Erythroblast (primary cell): ENCODE results near the gene TGIF2.

ENCODE experiments used
- DNase-seq, 2 experiments: peaks; one replicate each; lab custom pipeline; 2025; lab: John Stamatoyannopoulos, UW
- GATA1 ChIP-seq: IDR thresholded peaks from 2 replicates; pipeline ENCODE4 v1.6.1; 2011; ENCODE audit warnings: low read depth, mild to moderate bottlenecking, control low read depth, low read length, moderate library complexity
- POLR2A ChIP-seq: IDR thresholded peaks from 2 replicates; pipeline ENCODE4 v1.6.1; 2011; ENCODE audit warnings: mild to moderate bottlenecking, low read length

TGIF2 gene

GRCh38 chr20:36573103-36573797 is at the start of gene TGIF2:
Gene TGIF2, plus strand, starts transcription at chr20:36573597. Its CDS starts 5,178 bp downstream, at chr20:36578775.
- peak; percentile 70 to 74 for DNase-seq
- TF ChIP-seq POLR2A (no peak), GATA1 (no peak)

DNA sequence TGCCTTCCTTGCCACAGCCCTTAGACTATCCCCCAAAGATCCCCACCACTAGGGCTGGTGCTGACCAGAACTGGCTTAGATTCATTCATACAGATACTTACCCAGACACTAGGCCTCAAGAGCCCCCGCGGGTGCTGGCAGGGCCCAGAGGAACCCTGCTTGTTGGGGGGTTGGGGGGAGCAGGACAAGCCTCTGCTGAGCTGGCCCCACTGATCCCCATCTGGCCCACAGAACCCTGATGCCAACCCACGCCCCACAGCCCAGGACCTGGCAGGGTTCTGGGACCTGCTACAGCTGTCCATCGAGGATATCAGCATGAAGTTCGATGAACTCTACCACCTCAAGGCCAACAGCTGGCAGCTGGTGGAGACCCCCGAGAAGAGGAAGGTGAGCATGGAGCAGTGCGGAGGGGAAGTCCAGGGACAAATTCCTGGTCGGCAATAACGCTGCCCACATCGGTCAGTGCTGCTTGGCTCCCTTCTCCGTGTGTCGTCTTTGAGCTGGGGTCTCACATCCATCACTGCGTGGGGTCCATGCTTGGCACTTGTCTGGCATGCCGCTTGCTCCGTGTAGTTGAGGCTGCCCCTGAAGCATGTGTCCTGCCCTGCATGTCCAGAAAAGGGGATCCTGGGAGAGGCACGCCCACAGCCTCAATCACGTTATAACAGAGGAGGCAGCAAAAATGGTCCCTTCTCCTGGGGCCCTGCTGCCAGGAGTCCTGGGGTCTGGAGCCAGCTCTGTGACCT is 47.6 kb upstream of the TGIF2 start:
- TF ChIP-seq GATA1: no peak
- no peak for TF ChIP-seq POLR2A
- no peak for DNase-seq

DNA sequence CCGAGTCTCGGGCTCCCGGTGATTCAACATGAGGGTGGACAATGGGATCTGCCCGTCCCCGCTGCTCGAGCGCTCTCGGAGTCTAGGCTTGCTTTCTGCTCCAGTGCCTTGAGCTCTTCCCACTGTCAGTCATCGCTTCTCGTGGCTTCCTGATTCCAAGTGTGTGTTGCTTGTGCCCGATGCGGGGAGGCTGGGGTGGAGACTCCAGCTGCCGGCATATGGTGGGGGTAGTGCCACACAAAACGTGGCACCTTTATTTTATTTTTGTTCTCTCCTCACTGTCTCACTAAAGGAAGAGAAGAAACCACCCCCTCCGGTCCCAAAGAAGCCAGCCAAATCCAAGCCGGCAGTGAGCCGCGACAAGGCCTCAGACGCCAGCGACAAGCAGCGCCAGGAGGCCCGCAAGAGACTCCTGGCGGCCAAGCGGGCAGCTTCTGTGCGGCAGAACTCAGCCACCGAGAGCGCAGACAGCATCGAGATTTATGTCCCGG is 46.8 kb upstream of the TGIF2 start:
- no peak for TF ChIP-seq POLR2A
- no peak for TF ChIP-seq GATA1
- DNase-seq: no peak

DNA sequence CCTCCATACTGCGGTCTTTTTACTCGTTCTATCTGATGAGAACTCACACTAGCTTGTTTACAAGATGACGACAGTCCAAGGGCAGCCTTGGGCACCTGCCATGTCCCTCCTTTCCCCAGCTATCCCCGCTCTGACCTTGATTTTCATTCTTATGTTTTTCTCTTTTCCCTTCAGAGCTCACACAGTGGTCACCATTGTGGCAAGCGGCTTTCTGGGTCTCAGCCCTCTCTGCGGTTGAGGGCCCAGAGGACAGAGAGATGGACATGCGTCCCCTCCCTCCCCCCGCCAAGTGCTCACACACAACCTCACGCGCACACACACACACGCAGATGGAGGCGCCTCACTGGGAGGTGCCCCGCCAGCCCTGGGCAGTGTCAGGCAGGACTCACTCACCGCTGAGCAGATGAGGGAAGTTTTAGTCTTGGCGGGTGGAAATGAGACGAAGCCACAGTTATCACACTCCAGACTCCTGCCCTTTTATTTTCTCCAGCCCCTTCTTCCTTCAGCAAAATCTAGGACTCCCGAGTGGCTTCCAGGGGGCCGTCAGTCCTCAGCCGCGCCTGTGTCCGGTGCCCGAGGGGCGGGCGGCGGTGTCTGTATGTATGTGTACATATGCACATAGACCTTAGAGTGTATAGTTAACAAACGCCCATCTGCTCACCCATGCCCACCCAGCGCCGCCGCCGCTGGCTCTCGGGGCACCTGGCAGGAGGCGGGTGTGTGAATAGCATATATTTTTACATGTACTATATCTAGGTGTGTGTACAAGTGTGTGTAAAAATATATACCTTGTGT is 45.9 kb upstream of the TGIF2 start:
- DNase-seq: no peak
- TF ChIP-seq POLR2A: no peak
- no peak for TF ChIP-seq GATA1

DNA sequence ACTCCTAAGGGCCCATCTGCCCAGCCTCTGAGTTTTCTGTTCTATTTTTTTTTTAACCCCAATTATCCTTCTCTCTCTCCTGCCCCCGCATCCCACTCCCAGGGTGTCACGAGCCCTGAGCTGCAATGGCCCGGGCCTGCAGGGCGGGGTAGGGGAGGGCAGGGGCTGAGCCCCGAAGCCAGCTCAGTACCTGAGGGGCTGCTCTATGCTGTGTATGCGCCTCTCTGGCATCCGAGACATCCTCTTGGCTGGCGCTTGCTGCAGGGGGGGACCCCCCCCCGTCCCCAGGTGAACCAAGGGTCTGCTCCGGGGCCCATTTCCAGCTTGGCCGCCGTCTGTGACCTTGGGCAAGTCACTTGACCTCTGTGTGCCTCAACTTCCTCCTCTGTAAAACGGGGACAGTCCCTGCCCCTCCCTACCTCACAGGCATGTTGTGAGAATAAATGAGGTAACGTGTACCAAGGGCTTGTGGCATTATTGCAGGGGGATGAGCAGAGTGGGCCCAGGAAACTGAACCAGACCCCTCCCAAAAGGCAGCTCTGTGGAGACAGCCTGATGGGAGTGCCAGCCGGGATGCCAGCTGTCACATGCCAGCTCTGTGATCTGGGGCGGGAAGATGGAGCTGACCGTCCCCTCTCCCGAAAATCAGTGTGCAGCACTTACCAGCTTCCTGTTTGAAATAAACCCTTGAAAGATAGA is 45.1 kb upstream of the TGIF2 start:
- DNase-seq: no peak
- no peak for TF ChIP-seq GATA1
- no peak for TF ChIP-seq POLR2A

DNA sequence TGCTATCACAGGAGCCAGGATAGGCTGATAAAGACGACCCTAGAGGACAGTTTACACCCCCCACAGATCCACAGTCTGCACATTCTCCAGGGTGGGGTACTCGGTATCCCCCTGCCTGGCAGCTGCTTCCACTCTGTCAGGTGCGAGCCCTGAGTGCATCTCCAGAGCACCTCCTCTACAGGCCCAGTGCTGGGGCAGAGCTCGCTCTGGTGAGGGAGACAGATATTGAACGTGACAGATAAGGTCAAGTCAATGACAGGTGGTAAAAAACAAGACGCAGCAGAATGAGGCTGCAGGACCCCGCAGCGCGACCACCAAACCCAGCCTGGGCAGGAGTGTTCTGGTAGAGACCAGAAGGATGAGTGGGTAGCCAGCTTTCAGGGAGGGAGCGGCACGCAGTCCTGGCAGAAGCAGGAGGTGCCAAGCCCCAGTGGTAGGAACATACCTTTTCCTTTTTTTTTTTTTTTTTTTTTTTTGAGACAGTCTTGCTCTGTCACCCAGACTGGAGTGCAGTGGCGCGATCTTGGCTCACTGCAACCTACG is 44.5 kb upstream of the TGIF2 start:
- no peak for TF ChIP-seq GATA1
- no peak for TF ChIP-seq POLR2A
- no peak for DNase-seq

- TF ChIP-seq POLR2A (no peak), GATA1 (no peak)
- no peak for DNase-seq
Measured at GRCh38 chr20:36532388-36532787, 41.0 kb upstream of the TGIF2 start.

DNA sequence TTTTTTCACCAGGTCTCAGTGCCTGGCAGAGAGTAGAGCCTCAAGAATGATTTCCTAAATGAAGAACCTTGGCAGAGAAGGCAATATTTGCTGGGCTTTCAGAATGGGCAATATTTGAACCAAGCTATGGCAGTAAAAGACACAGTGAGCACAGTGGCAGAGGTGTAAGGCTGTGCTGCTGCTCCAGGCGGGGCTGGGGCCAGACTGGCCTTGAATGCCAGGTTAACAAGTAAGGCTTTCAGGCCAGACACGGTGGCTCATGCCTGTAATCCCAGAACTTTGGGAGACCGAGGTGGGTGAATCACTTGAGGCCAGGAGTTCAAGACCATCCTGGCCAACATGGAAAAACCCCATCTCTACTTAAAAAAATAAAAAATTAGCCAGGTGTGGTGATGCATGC is 40.6 kb upstream of the TGIF2 start:
- no peak for TF ChIP-seq POLR2A
- TF ChIP-seq GATA1: no peak
- DNase-seq: no peak

DNA sequence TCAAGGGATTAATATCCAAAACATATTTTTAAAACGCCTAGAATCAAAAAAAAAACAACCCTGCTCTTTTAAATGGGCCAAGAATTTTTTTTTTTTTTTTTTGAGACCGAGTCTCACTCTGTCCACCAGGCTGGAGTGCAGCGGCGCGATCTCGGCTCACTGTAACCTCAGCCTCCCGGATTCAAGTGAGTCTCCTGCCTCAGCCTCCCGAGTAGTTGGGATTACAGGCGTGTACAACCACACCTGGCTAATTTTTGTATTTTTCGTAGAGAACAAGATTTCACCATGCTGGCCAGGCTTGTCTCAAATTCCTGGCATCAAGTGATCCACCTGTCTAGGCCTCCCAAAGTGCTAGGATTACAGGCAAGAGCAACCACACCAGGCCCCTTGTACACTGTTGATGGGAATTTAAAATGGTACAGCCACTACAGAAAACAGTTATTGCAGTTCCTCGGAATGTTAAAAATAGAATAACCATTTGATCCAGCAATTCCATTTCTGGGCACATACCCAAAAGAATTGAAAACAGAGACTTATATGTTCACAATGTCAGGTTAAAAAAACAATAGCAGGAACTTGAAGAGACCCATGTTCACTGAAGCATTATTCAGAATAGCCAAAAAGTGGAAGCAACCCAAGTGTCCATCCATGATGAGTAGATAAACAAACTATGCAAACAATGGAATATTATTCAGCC is 35.2 kb upstream of the TGIF2 start:
- TF ChIP-seq GATA1 (no peak), POLR2A (no peak)
- DNase-seq: no peak

DNA sequence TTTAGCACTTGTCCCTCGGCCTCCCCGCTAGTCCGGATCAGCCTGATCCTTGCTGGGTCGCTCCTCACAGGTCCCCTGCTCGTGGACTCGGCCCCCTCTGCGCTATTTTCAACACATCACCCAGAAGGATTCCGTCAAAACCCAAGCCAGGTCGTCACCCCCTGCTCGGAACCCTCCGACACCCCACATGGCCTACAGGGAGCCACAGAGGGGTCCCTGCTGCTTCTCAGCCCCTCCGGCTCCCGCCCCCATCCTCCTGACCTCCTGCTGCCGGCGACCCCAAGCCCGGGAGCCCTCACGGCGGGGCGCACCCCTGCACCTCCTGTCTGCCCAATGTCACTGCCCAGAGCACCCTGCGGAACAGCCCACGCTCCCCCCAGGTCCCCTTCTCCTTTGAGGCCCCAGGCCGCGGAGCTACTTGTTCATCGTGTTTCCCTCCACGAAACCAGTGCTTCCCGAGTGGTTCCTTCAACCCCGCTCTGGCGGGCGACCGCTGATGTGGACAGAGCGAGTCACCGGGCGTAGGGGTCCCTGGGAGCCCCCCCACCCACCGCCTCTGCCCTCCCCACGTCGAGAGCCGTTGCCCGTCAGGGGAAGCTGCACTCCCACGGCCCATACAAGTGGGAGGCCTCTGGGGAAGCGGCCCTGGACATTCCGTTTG is 32.7 kb upstream of the TGIF2 start:
- DNase-seq: no peak
- TF ChIP-seq GATA1: no peak
- no peak for TF ChIP-seq POLR2A

DNA sequence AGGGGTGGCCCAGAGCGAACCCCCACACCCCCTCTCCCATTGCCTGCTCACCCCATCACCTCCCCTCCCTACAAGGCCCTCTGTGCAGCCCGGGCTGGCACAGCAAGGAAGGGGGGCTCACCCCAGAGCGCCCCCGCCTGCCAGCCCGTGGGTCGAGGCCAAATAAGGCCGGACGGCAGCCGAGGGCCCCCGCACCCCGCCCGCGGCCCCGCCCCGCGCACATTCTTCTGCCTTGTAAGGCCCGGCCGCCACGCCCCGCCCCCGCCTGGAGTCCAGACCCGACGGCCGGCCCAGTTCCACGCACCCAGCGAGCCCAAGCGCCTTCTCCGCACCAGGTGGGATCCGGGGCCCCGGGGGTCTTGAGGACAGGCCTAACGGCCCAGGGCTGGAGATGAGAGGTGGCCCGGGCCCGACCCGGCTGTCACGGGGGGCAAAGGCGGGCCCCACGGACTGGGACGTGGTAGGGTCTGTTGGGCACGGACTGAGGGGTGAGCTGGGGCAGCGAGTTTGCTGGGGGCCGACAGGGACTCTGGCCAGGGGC is 32.1 kb upstream of the TGIF2 start, which contains the start of gene MYL9:
TSS of gene MYL9 (plus strand) at position 293 of the 541 bp plus-strand sequence. CDS start 3,366 bp downstream, outside the sequence.
- TF ChIP-seq GATA1 (no peak), POLR2A (no peak)
- DNase-seq: peak; percentile 32 to 49
